ENCODE results near the gene PGR. TPM values are rescaled to one million over a fixed set of nuclear protein-coding genes. Genes with fewer than 3 reads are reported as not detected.

PGR gene
- total RNA-seq, 4 donors from 2014 or later, result 0.18 to 0.80 (median 0.53) TPM

DNA sequence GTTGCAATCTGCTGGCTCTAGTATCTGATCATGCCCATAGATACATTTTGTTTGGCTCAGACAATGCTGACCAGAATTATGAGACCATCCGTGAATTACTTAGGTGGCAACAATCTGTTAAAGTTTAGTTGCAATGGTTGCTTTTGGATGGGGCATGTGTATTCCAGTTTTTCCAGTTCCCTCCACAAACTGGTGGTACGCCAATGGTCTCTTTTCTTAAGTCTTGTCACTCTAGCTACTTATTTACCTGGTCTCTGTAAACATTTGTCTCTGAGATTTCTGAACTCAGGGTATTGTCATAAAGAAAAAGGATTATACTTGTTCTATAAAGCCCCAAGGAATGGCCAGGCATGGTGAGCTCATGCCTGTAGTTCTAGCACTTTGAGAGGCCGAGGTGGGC is 65.9 kb downstream of the PGR start:
- H3K27me3 ChIP-seq, result no peaks in the 10 kb centered on the region
- H3K9me3 ChIP-seq, result peaks cover 3% of the 10 kb centered on the region
- no peak overlapping the region for H3K4me3 ChIP-seq
- TF ChIP-seq POLR2A (IDR thresholded peaks at IDR 0.05) (no peak), POLR2AphosphoS5 (IDR thresholded peaks at IDR 0.05) (no peak), EP300 (IDR thresholded peaks at IDR 0.05) (no peak)
- TF ChIP-seq, protein P1, sequence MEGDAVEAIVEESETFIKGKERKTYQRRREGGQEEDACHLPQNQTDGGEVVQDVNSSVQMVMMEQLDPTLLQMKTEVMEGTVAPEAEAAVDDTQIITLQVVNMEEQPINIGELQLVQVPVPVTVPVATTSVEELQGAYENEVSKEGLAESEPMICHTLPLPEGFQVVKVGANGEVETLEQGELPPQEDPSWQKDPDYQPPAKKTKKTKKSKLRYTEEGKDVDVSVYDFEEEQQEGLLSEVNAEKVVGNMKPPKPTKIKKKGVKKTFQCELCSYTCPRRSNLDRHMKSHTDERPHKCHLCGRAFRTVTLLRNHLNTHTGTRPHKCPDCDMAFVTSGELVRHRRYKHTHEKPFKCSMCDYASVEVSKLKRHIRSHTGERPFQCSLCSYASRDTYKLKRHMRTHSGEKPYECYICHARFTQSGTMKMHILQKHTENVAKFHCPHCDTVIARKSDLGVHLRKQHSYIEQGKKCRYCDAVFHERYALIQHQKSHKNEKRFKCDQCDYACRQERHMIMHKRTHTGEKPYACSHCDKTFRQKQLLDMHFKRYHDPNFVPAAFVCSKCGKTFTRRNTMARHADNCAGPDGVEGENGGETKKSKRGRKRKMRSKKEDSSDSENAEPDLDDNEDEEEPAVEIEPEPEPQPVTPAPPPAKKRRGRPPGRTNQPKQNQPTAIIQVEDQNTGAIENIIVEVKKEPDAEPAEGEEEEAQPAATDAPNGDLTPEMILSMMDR (IDR thresholded peaks at IDR 0.05), result no peak
- H3K27ac ChIP-seq, result no peak overlapping the region
- H3K36me3 ChIP-seq, result no peaks in the 10 kb centered on the region
- DNase-seq (ENCODE audit: low spot score in 2 of 2), result no peak
- H3K4me1 ChIP-seq, result no peaks in the 10 kb centered on the region
- WGBS, result 65% methylated on average over 3 of the region's 3 CpGs

- Histone ChIP-seq H3K27me3 (no peaks in the 10 kb centered on the region), H3K27ac (no peak overlapping the region), H3K4me1 (no peaks in the 10 kb centered on the region), H3K9me3 (no peaks in the 10 kb centered on the region), H3K4me3 (no peak overlapping the region), H3K36me3 (no peaks in the 10 kb centered on the region)
- no peak for DNase-seq (ENCODE audit: low spot score in 2 of 2)
- WGBS, result 70% methylated on average over 2 of the region's 2 CpGs
- TF ChIP-seq POLR2A (IDR thresholded peaks at IDR 0.05) (no peak), POLR2AphosphoS5 (IDR thresholded peaks at IDR 0.05) (no peak), EP300 (IDR thresholded peaks at IDR 0.05) (no peak)
- TF ChIP-seq, protein P1 (IDR thresholded peaks at IDR 0.05), result no peak
Measured at GRCh38 chr11:101061606-101062005, 68.0 kb downstream of the PGR start.

DNA sequence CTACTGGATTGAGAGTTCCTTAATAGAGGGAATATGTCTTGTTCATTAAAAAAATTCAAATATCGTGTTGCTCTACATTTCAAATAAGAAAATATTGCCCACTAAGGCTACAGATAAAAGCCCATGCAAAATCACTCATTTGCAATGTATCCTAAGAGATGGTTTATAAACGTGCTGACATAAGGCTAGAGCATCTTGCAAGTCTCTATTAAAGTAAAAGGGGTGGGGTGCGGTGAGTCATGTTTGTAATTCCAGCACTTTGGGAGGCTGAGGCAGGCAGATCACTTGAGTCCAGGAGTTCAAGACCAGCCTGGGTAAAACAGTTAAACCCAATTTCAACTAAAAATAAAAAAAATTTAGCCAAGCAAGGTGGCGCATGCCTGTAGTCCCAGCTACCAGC is 70.3 kb downstream of the PGR start:
- no peak overlapping the region for H3K4me3 ChIP-seq
- H3K27ac ChIP-seq, result no peak overlapping the region
- H3K36me3 ChIP-seq, result no peaks in the 10 kb centered on the region
- DNase-seq (ENCODE audit: low spot score in 2 of 2), result no peak
- 73% methylated on average over 4 of the region's 4 CpGs for WGBS
- H3K9me3 ChIP-seq, result no peaks in the 10 kb centered on the region
- no peaks in the 10 kb centered on the region for H3K27me3 ChIP-seq
- TF ChIP-seq EP300 (IDR thresholded peaks at IDR 0.05) (no peak), POLR2AphosphoS5 (IDR thresholded peaks at IDR 0.05) (no peak), POLR2A (IDR thresholded peaks at IDR 0.05) (no peak)
- TF ChIP-seq, protein P1 (IDR thresholded peaks at IDR 0.05), result no peak
- H3K4me1 ChIP-seq, result no peaks in the 10 kb centered on the region

DNA sequence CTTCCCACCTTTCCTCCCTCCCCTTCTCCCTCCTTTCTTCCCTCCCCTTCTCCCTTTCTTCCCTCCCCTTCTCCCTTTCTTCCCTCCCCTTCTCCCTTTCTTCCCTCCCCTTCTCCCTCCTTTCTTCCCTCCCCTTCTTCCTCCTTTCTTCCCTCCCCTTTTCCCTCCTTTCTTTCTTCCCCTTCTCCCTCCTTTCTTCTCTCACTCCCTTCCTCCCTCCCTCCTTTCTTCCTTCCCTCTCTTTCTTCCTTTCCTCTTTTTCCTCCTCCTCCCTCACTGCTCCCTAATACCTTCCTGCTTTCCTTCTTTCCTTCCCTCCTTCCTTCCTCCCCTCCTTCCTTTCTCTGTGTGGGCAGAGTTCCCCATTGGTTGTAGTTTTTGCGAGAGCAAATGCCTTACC is 76.1 kb downstream of the PGR start:
- 92% methylated on average over 1 of the region's 1 CpG for WGBS
- no peak overlapping the region for H3K4me3 ChIP-seq

DNA sequence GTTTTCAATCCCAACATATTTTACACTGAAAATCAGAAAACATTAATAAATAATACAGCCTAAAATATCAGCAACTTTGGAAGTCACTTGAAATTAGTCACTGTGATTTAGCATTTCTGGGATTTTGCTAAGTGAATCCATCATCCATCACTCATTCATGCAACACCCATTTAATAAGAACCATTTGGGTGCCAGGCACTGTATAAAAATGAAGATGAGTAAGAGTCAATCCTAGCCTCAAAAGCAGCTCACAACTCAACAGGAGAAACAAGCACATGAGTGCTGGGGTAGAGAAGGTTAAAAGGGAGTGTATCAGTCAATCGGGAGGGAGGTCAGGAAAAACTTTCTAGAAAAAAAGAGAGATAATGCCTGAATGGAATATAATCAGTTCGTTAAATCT is 77.9 kb downstream of the PGR start:
- H3K36me3 ChIP-seq, result no peaks in the 10 kb centered on the region
- H3K27ac ChIP-seq, result no peak overlapping the region
- 78% methylated on average over 2 of the region's 2 CpGs for WGBS
- no peak for TF ChIP-seq EP300 (IDR thresholded peaks at IDR 0.05)
- TF ChIP-seq, protein P1 (IDR thresholded peaks at IDR 0.05), result no peak
- TF ChIP-seq POLR2A (IDR thresholded peaks at IDR 0.05), result no peak
- TF ChIP-seq POLR2AphosphoS5 (IDR thresholded peaks at IDR 0.05), result no peak
- H3K4me1 ChIP-seq, result no peaks in the 10 kb centered on the region
- no peaks in the 10 kb centered on the region for H3K27me3 ChIP-seq
- H3K4me3 ChIP-seq, result no peak overlapping the region
- no peak for DNase-seq (ENCODE audit: low spot score in 2 of 2)
- H3K9me3 ChIP-seq, result no peaks in the 10 kb centered on the region

More for the DNA sequence above, 76.1 kb downstream of the PGR start:
- Histone ChIP-seq H3K4me1 (no peaks in the 10 kb centered on the region), H3K9me3 (no peaks in the 10 kb centered on the region), H3K27ac (no peak overlapping the region), H3K27me3 (no peaks in the 10 kb centered on the region), H3K36me3 (no peaks in the 10 kb centered on the region)
- no peak for DNase-seq (ENCODE audit: low spot score in 2 of 2)
- TF ChIP-seq POLR2A (IDR thresholded peaks at IDR 0.05), result no peak
- TF ChIP-seq, protein P1 (IDR thresholded peaks at IDR 0.05), result no peak
- TF ChIP-seq POLR2AphosphoS5 (IDR thresholded peaks at IDR 0.05), result no peak
- TF ChIP-seq EP300 (IDR thresholded peaks at IDR 0.05), result no peak

All from suprapubic skin (tissue), 4 donors.